VCaP (cell line): ENCODE data around the gene OR9A4.

Experiments used
- H3K27ac ChIP-seq: fragments of 450-650 bp; 2 replicates; pipeline ENCODE4 v1.5.1; 2017
- CTCF ChIP-seq: fragments of 450-650 bp; conservative IDR thresholded peaks from 2 replicates; pipeline ENCODE4 v1.5.1; 2017; ENCODE audit warnings: mild to moderate bottlenecking, moderate library complexity

The OR9A4 gene

GRCh38 chr7:141946796-141947195 is 30.6 kb downstream of the OR9A4 start, which contains the start of gene CLEC5A:
TSS of gene CLEC5A (minus strand) at chr7:141946974. CDS start at chr7:141946292, 682 bp downstream.
- TF ChIP-seq CTCF, result no peak
- no peak within 1 kb of the TSS for H3K27ac ChIP-seq

GRCh38 chr7:141949021-141949420 is 32.8 kb downstream of the OR9A4 start:
- H3K27ac ChIP-seq, result no peak overlapping the region
- TF ChIP-seq CTCF, result no peak

- TF ChIP-seq CTCF, result no peak
- H3K27ac ChIP-seq, result no peak overlapping the region
These were observed 33.3 kb downstream of the OR9A4 start for GRCh38 chr7:141949451-141949850.

- TF ChIP-seq CTCF, result no peak
- H3K27ac ChIP-seq, result no peak overlapping the region
These were observed 33.7 kb downstream of the OR9A4 start for GRCh38 chr7:141949911-141950310.

GRCh38 chr7:141950806-141951205 is 34.6 kb downstream of the OR9A4 start:
- TF ChIP-seq CTCF, result no peak
- H3K27ac ChIP-seq, result no peak overlapping the region

- H3K27ac ChIP-seq, result no peak overlapping the region
- no peak for TF ChIP-seq CTCF
These were observed 36.3 kb downstream of the OR9A4 start for GRCh38 chr7:141952461-141952860.

GRCh38 chr7:141954334-141954733 is 38.1 kb downstream of the OR9A4 start:
- H3K27ac ChIP-seq, result no peak overlapping the region
- TF ChIP-seq CTCF, result no peak

GRCh38 chr7:141956084-141956483 is 39.9 kb downstream of the OR9A4 start:
- no peak for TF ChIP-seq CTCF
- no peak overlapping the region for H3K27ac ChIP-seq
